Measurements from ENCODE around the gene ITGB7.

DNA sequence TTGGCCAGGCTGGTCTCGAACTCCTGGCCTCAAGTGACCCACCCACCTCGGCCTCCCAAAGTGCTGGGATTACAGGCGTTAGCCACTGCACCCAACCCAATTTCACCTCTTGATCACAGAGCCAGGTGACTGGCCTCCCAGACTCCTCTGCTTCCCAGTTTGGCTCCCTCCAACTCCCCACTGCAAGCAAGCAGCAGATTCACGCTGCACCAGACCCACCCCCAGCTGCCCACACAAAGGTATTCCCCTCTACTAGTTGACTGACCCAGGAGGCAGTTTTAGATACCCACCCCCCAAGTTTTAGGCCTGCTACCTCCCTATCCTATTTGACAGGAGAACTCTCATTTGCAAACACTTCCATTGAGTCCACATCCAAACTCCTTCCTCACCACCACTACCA lies 19.8 kb upstream of the ITGB7 start:
- TF ChIP-seq, protein P1, sequence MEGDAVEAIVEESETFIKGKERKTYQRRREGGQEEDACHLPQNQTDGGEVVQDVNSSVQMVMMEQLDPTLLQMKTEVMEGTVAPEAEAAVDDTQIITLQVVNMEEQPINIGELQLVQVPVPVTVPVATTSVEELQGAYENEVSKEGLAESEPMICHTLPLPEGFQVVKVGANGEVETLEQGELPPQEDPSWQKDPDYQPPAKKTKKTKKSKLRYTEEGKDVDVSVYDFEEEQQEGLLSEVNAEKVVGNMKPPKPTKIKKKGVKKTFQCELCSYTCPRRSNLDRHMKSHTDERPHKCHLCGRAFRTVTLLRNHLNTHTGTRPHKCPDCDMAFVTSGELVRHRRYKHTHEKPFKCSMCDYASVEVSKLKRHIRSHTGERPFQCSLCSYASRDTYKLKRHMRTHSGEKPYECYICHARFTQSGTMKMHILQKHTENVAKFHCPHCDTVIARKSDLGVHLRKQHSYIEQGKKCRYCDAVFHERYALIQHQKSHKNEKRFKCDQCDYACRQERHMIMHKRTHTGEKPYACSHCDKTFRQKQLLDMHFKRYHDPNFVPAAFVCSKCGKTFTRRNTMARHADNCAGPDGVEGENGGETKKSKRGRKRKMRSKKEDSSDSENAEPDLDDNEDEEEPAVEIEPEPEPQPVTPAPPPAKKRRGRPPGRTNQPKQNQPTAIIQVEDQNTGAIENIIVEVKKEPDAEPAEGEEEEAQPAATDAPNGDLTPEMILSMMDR (IDR thresholded peaks at IDR 0.05; ENCODE audit: low read length): no peak
- no peak for TF ChIP-seq EZH2 (optimal IDR thresholded peaks at IDR 0.05; ENCODE audit: low read depth, low read length)

Data from MM.1S (cell line).